ENCODE results near the gene JTB.

JTB gene

DNA sequence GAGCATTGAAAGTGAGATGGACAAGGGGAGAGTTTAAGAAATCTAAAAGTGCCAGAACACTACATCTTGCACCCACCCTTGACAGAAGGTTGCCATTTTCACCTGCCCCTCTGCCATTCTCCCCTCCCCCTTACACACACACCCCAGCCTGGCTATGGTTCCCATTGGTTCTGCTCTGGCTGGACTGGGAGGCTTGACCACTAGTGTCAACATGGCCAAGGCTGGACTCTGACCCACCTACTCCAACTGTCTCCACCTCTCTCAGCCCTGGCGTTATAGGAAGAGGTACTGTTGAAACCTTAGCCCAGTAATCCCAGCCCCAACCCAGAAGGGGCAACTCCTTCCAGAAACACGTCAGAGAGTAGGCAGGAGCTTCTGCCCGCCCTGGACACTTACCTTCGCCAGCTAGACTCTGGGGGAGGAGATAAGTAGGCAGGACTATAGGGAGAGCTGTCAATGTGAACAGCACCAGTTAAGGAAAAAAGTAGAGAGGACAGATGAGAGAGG lies 23.6 kb downstream of the JTB start:
- DNase-seq: no peak

GRCh38 chr1:153951801-153952200 lies 25.7 kb downstream of the JTB start:
- DNase-seq: no peak

DNA sequence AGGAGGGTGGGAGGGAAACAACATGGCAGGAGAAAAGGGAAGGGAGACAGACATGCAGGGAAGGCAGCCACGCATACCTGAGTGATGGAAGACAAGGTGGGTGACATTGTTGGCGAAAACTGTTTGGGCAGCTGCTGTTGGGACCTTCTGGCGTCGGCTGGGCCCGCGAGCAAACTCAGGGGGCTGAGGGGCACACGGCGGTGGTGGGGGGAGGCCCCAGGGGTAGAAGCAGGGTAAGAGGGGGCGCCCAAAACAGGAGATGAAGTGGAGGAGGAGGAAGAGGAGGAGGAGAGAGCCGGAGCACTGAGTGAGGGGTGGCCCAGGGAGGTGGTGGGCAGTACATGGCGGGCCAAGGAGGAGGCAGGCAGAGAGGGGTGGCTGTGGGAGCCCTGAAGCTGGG lies 26.3 kb downstream of the JTB start:
- DNase-seq: no peak

GRCh38 chr1:153946622-153947241 lies 30.7 kb downstream of the JTB start, which contains the start of gene DENND4B:
DENND4B (minus strand) TSS chr1:153946718; CDS start chr1:153944374, 2,344 bp downstream.
- DNase-seq: peak; percentile 82

GRCh38 chr1:153945795-153946621 lies 31.5 kb downstream of the JTB start:
- peak; percentile 95 for DNase-seq

- peak; percentile 89 for DNase-seq
These were observed 32.2 kb downstream of the JTB start for GRCh38 chr1:153945131-153945794.

GRCh38 chr1:153944827-153945117 lies 32.7 kb downstream of the JTB start:
- no peak for DNase-seq

DNA sequence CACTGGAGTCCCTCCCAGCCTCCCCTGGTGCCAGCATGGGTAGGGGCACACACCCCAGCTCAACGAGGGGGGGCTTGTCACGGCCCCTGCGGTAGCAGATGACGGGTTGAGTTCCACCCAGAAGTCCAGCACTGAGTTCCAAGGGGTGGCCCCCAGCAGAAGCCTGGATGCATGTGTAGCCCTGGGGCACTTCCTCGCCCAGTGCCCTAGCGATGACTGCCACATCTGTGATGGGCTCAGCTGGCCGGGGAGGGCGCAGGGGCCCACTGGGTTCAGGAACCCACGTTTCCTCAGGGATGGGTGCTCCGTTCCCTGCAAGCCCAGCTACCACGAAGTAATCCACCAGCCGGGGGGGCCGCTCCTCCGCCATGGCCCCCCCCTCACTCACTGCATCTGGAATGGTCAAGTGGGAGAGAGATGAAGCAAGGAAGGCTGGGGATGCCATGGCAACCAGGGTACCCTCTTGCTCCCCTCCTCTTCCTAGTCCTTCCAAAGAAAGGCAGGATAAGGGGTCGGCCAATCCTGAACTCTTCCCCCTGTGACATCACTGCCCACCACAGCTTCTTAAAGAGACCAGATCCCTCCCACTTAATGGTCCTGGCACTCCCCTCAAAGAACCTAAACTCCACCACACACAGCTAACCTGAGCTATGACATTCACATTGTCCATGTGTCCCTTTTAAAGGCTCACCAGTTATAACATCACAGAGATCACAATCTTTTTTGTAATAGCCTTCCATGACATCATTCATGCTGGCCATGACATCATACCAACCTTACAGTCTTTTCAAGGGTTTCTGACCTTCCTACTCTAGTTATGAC lies 33.3 kb downstream of the JTB start:
- DNase-seq: peak; percentile 50

DNA sequence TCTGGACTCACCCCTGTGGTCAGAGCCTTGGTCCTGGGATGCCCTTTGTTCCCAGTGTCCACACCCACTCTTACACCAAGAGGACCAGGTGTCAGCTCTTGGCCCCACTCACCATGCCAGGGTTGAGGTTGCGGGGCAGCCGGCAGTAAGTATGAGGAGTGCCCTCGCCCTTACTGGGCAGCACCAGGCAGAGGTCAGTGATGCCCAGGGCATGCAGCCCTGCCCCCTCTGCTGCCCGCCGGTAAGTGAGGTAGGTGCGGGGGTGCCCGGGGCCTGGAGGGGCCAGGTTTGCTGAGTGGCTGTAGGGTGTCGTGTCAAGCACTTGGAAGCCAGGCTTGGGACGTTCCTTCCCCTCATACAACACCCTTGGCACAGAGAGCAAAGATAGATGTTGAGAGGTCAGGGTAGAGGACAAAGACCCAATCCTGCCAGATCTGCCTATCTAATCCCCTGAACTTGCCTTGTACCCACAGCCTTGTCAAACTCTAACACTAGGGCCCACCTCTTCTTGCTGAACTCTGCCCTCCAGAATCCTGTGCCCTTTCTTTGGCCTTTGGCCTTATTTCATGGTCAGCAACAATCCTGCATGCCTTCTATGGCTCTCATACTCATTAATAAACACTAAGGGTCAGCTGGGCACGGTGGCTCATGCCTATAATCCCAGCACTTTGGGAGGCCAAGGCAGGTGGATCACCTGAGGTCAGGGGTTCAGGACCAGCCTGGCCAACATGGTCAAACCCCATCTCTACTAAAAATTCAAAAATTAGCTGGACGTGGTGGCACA lies 34.5 kb downstream of the JTB start:
- DNase-seq: no peak

DNA sequence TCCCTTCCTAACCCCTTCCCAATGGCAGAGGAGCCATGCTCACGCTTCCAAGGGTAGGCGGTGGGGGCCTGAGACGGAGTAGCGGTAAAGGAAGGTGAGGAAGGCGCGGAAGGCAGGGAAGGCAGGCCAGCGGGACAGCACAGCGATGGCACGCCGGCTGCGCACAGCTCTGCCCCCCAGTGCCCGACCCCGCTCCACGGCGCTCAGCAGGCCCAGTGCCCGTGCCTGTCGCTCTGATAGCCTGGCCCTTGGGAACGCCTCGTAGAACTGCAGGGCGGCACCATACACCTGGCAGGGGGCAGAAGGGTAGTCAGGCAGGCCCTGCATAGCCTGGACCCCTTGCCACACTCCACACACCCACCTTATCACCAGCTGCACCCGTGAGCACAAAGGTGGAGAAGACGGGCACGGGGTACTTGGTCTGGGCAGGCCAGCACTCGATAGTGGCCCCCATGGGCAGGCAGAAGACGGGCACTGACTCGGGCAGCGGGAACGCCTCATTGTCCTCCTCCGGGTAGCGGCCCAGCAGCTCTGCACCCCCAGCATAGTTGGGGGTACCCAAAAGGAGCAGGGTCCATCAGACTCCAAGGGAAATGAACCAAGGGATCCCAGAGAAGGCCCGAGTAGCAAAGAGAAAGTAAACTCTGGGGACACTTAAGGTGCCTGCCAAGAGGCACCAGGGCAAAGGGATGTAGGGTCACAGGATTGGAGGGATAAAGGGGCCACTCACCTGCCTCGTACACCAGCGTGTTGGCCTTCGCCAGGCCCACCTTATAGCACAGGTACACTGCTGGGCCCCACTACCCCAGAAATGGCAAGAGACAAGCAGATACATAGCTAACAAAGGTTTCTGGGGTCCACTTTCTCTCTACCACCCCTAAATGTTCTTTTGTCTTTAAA lies 35.4 kb downstream of the JTB start:
- no peak for DNase-seq

DNA sequence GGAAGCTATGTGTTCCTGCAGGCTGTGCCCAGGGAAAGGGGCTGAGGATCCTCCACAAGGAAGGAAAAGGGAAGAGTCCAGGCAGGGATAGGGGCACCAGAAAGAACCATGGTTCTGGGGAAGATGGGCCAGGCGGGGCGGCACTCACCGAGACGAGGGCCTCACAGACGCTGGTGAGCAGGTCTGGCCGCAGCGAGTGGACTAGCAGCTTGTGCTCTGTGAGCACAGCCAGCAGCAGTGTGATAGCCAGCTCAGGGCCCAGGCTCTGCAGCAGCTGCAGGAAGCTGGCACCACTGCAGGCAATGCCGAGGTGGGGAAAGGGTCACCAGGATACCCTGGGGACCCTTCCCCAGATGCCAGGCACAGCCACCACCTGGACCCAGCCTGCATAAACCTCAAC lies 36.7 kb downstream of the JTB start:
- no peak for DNase-seq

DNA sequence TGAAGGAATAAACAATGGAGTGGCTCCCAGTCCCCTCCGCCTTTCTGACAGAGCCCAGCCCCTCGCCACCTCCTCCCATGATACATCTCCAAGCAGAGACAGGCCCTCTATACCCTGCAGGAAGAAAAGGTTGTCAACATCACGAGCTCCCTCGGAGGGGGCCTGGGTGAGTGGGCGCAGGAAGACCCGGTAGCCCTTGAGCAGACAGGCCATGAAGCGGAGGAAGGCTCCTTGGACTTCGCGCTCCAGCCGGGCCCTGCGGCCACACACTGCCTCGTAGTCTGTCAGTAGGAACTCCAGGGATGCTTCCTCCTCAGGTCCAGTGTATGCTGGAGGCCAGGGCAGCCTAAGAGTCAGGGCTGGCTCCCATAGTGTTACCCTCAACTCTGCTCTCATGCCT lies 38.0 kb downstream of the JTB start:
- DNase-seq: no peak

DNA sequence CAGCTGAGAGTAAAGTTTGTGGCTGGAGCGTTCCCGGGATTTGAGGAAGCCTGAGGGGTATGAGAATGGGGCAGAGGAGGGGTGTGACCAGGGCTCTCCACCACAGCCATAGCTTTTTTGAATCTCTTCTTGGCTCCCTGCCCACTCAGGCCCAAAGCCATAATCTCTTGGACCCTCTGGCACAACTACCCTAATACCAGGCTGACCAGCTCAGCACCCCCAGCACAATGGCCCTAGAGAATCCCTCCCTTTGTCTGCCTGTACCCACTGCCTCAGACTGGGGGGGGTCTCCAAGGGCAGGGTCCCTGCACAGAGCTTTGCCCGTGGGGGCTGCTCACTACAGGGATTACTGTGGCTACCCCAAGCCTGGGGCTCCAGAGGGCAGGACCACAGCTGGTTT lies 38.5 kb downstream of the JTB start:
- no peak for DNase-seq

DNA sequence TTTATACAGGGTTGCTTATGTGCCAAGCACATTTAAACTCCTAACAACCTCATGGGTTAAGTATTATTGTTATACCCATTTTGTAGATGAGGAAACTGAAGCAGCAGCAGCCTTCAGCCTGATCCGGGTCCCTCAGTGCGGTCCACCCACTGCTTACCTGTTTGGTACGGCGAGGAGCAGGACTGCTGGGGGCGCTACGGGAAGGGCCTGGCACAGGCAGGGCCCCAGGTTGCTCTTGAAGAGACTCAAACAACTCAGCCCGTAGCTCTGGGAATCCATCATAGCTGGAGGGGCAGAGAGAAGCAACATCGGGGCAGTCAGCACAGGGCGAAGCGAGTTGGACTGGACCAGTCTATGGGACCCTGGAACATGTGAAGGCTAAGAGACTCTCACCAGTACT lies 40.1 kb downstream of the JTB start:
- DNase-seq: no peak

DNA sequence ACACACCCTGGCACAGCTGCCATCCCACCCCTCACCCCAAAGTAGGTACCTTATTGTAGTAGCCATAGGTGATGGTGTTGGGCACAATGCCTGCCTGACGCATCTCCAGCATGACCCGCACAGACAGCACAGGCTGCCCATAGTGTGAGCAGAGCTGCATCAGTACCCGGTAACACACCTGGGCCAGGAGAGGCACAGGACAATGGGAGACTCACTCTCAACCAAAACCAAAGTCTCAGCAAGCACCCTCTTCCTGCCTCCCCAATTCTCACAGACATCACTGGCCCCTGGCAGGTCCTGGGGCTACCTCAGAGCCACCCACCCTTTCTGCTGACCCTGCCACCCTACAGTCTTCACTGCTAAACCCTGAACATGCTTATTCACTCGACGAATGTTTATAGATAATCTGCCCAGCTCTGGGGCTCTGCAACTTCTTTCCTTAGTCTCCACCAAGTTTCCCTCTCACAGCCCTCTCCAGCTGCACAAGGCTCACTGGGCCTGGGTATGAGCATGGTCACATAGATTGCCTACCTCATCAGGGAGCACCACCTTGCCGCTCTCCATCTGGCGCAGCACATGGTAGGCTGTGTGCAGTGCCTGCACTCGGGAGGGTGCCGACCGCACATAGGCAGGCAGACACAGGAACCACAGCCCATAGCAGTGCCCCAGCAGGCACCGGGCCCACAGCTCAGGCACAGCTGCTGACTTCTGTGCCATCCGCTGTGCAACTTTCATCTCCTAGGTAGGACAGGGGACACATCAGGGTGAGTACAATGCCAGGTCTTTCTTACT lies 41.3 kb downstream of the JTB start:
- DNase-seq: no peak

DNA sequence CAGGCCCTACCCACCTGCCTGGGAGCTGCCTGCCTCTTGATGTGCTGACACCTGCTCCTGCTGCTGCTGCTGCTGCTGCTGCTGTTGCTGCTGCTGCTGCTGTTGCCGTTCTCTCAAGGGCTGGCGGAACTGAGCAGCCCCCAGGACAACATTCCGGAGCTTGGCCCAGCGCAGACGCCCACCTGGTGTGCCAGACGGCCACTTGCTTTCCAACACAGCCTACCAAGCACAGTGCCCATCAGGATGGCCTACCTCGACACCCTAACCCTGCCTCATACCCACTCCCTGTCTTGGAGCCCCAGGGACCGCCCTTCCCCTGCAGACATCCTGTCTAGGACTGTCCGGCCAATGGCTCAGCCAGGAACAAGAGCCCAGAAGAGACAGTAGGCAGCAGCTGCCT lies 42.7 kb downstream of the JTB start:
- DNase-seq: no peak

DNA sequence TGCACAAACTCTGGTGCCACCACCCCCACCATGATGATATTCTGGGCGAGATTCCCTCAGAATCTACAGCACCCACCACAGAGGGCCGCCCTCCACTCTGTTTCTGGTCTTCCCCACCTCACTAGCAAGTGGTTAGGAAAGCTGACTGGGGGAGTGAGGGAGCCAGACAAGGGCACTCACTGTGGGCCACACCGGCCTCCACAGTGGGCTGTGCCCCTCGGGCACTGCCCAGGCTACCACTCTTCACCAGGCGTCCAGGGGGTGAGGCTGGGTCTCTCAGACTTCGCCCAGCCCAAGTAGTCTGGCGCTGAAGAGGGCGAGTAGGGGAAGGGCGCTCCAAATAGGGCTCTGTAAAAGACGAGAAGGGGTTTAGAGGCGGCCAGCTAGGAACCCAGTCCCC lies 43.5 kb downstream of the JTB start:
- no peak for DNase-seq

- no peak for DNase-seq
These were observed 44.0 kb downstream of the JTB start for GRCh38 chr1:153933430-153933829.

GRCh38 chr1:153932156-153933131 lies 45.0 kb downstream of the JTB start:
- no peak for DNase-seq
